PC-9 (cell line): ENCODE data around the gene ESR1. TPM values are rescaled to one million over a fixed set of nuclear protein-coding genes. Genes with fewer than 3 reads are reported as not detected.

Source experiments
- BruUV-seq: library from RNA; stranded (reverse); fragments of 400-500 nt; replicated peaks from 2 replicates; lab custom pipeline; 2021; lab: Mats Ljungman, UMichigan
- CTCF ChIA-PET: fragments of 300-600 bp; sonication (Branson Sonifier 250); formaldehyde crosslinking; loops from one replicate; lab custom pipeline; 2022; ENCODE audit warnings: antibody characterized with exemption; lab: Charles Lee
- POLR2A ChIA-PET: fragments of 300-600 bp; sonication (Branson Sonifier 250); formaldehyde crosslinking; loops from one replicate; lab custom pipeline; 2022; ENCODE audit warnings: antibody characterized with exemption; ENCODE audit not compliant: unreplicated experiment; lab: Charles Lee
- DNase-seq, 2 experiments: peaks; one replicate each; pipeline versions ENCODE4 v3.0.0 to v3.0.0-alpha.2; 2015 to 2022; ENCODE audit warnings: mixed read lengths in 1 of 2
- H2AFZ ChIP-seq: fragments of 200-600 bp; sonication (generic); 2 replicates; pipeline ENCODE4 v1.8.1; 2017; ENCODE audit warnings: antibody characterized with exemption
- H3F3A ChIP-seq: fragments of 200-600 bp; sonication (generic); 2 replicates; pipeline ENCODE4 v1.8.1; 2017; ENCODE audit warnings: antibody characterized with exemption, mild to moderate bottlenecking, low read depth; ENCODE audit not compliant: insufficient read depth
- H3K27ac ChIP-seq: fragments of 200-600 bp; sonication (generic); 2 replicates; pipeline ENCODE4 v1.6.1; 2016; ENCODE audit warnings: mixed run types
- H3K27me3 ChIP-seq: fragments of 200-600 bp; sonication (generic); 2 replicates; pipeline ENCODE4 v1.6.1; 2016; ENCODE audit warnings: low read depth, mixed run types; ENCODE audit not compliant: insufficient read depth
- H3K36me3 ChIP-seq: fragments of 200-600 bp; sonication (generic); 2 replicates; pipeline ENCODE4 v1.6.1; 2016; ENCODE audit warnings: low read depth, mixed run types
- H3K4me1 ChIP-seq: fragments of 200-600 bp; sonication (generic); replicated peaks from 2 replicates; pipeline ENCODE4 v1.6.1; 2016; ENCODE audit warnings: mixed run types; ENCODE audit not compliant: insufficient read depth
- H3K4me2 ChIP-seq: fragments of 200-600 bp; sonication (generic); 2 replicates; pipeline ENCODE4 v1.6.1; 2017; ENCODE audit warnings: mixed run types
- H3K4me3 ChIP-seq: fragments of 200-600 bp; sonication (generic); 2 replicates; pipeline ENCODE4 v1.6.1; 2016; ENCODE audit warnings: mixed run types
- H3K79me2 ChIP-seq: fragments of 200-600 bp; sonication (generic); 2 replicates; pipeline ENCODE4 v1.6.1; 2017; ENCODE audit warnings: low read depth, mixed run types
- H3K9me2 ChIP-seq: fragments of 200-600 bp; sonication (generic); 2 replicates; pipeline ENCODE4 v1.8.1; 2017; ENCODE audit warnings: mild to moderate bottlenecking; ENCODE audit not compliant: insufficient read depth
- H3K9me3 ChIP-seq: fragments of 200-600 bp; sonication (generic); 2 replicates; pipeline ENCODE4 v1.8.1; 2016; ENCODE audit warnings: low read depth; ENCODE audit not compliant: insufficient read depth
- H4K20me1 ChIP-seq: fragments of 200-600 bp; sonication (generic); 2 replicates; pipeline ENCODE4 v1.8.1; 2017; ENCODE audit not compliant: insufficient read depth
- EZH2 ChIP-seq: fragments of 200-600 bp; sonication (generic); IDR thresholded peaks from 2 replicates; pipeline ENCODE4 v1.8.0; 2017; ENCODE audit warnings: antibody characterized with exemption, low read depth
- intact Hi-C: fragments of 100-400 bp; cut with micrococcal nuclease; formaldehyde crosslinking; loops from one replicate; pipeline ENCODE4 v1.10.0; 2022; ENCODE audit not compliant: unreplicated experiment
- total RNA-seq: library from RNA; stranded (reverse); gene quantifications from 2 replicates; pipeline ENCODE4 v1.2.3, GENCODE V29; 2021
- TF ChIP-seq, protein P1 (sequence below): fragments of 200-600 bp; sonication (generic); conservative IDR thresholded peaks from 2 replicates; pipeline ENCODE4 v1.6.1; 2017; ENCODE audit warnings: mixed run types, antibody characterized with exemption, mild to moderate bottlenecking, moderate library complexity

Gene ESR1
- total RNA-seq, 1 experiment from 2014 or later, result 1.5 TPM

DNA sequence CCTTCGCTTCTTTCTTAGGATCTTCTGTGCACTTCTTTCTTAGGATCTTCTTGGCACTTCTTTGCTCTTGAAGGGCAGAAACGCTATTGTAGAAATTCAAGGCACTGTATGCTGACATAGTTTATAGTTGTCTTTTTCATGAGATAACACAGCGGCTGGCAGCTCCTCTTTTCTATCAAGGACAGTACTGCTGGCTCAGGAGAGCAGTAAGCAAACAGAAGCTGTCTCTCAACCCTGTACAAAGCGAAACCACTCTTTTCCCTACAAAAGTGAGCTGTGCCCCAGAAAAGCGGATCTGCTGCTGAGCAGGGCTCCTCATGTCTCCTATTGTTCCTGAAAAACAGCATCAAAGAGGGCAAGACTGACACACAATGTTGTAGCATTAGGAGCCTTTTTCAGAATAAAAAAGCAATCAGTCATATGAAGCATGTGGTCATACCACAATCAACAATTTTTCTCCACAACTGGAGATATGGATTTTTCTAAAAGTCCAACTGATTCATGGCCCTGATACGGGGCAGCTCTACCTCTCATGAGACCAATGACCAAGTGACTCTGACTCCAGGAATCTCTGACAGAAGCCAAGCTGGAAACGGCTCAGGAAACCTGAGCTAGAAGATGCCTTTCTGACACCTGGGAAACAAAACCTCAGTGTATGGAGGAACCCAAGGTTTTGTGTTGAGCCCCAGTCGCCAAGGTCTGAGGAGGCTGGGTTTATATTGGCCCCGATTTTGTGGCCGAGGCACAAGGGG lies 255.9 kb downstream of the ESR1 start:
- no peaks in the 10 kb centered on the region for H3K27me3 ChIP-seq
- no peaks in the 10 kb centered on the region for H3K79me2 ChIP-seq
- no TSS peak for BruUV-seq
- no peak overlapping the region for H3K4me2 ChIP-seq
- H3K36me3 ChIP-seq, result no peaks in the 10 kb centered on the region
- no peaks in the 10 kb centered on the region for H3F3A ChIP-seq
- no peaks in the 10 kb centered on the region for H3K9me2 ChIP-seq
- no peaks in the 10 kb centered on the region for H4K20me1 ChIP-seq
- H3K27ac ChIP-seq, result no peak overlapping the region
- no peaks in the 10 kb centered on the region for H3K9me3 ChIP-seq
- H3K4me3 ChIP-seq, result no peak overlapping the region
- no peaks in the 10 kb centered on the region for H3K4me1 ChIP-seq
- ChIA-PET POLR2A (no interaction called here), CTCF (no interaction called here)
- no peak overlapping the region for H2AFZ ChIP-seq
- TF ChIP-seq, protein P1, sequence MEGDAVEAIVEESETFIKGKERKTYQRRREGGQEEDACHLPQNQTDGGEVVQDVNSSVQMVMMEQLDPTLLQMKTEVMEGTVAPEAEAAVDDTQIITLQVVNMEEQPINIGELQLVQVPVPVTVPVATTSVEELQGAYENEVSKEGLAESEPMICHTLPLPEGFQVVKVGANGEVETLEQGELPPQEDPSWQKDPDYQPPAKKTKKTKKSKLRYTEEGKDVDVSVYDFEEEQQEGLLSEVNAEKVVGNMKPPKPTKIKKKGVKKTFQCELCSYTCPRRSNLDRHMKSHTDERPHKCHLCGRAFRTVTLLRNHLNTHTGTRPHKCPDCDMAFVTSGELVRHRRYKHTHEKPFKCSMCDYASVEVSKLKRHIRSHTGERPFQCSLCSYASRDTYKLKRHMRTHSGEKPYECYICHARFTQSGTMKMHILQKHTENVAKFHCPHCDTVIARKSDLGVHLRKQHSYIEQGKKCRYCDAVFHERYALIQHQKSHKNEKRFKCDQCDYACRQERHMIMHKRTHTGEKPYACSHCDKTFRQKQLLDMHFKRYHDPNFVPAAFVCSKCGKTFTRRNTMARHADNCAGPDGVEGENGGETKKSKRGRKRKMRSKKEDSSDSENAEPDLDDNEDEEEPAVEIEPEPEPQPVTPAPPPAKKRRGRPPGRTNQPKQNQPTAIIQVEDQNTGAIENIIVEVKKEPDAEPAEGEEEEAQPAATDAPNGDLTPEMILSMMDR, result no peak
- no peak for TF ChIP-seq EZH2
- no peak for DNase-seq
- intact Hi-C loops, result no loop called here

DNA sequence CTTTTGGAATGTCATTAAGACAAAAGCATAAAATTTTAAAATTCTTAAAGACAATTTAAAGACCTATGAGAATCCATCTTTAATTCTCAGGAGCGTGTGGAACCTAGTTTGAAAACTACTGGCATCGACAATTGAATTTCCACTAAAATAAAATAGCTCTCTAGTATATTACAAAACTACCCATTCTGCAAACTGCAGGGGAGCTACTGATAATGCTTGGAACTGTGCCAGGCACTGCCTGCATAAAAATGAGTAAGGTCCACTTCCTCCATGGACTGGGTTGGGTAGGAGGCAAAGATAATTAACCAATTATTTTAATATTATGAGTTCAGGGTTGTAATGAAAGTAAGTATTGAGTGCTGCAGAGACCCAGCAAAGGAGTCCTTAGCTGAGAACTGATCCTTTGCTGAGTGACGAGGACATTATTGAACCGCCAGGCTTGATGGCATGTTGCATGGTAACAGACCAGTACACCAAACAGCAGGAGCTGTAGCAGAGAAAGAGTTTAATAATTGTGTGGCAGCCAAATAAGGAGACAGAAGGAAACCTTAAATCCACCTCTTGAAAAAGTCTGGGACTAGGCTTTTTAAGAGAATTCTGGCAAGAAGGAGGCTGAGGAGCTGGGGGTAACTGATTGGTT lies 261.3 kb downstream of the ESR1 start:
- H3K4me2 ChIP-seq, result no peak overlapping the region
- TF ChIP-seq, protein P1, result no peak
- TF ChIP-seq EZH2, result no peak
- ChIA-PET POLR2A (no interaction called here), CTCF (interaction anchor here (0.6 kb wide), 2 partner anchors 49 to 1053 kb away, joined by 3 to 7 read pairs; no protein-coding TSS in a partner anchor)
- H3K27me3 ChIP-seq, result no peaks in the 10 kb centered on the region
- H3K4me1 ChIP-seq, result no peaks in the 10 kb centered on the region
- H3K79me2 ChIP-seq, result no peaks in the 10 kb centered on the region
- no peaks in the 10 kb centered on the region for H3K9me3 ChIP-seq
- H3K4me3 ChIP-seq, result no peak overlapping the region
- no peak overlapping the region for H3K27ac ChIP-seq
- intact Hi-C loops, result no loop called here
- no TSS peak for BruUV-seq
- H3K36me3 ChIP-seq, result no peaks in the 10 kb centered on the region
- no peaks in the 10 kb centered on the region for H3K9me2 ChIP-seq
- no peak overlapping the region for H2AFZ ChIP-seq
- no peak for DNase-seq
- no peaks in the 10 kb centered on the region for H3F3A ChIP-seq
- H4K20me1 ChIP-seq, result no peaks in the 10 kb centered on the region

DNA sequence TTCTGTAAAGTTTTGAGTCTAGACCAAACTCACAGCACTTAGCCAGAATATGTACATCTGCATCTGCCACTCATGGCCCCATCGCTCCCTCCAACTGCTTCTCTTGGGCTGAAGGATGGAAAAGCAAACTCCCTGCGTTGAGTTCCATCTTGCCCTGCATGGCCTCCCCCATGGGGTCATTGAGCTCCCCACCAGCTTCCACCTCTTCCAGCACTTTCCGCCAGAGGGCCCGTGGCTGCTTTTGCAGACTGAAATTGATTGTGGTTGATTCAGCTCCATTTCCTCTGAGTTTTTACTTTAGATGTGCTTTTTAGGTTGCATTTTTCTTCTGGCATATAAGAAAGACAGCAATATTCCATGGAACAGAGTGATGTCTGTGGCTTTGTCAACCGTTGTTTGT lies 263.1 kb downstream of the ESR1 start:
- H4K20me1 ChIP-seq, result no peaks in the 10 kb centered on the region
- no peak for TF ChIP-seq EZH2
- TF ChIP-seq, protein P1, result no peak
- no peaks in the 10 kb centered on the region for H3K36me3 ChIP-seq
- H3K4me2 ChIP-seq, result no peak overlapping the region
- ChIA-PET POLR2A (no interaction called here), CTCF (no interaction called here)
- intact Hi-C loops, result no loop called here
- H3K4me1 ChIP-seq, result no peaks in the 10 kb centered on the region
- DNase-seq, result no peak
- H3F3A ChIP-seq, result no peaks in the 10 kb centered on the region
- no peaks in the 10 kb centered on the region for H3K79me2 ChIP-seq
- BruUV-seq, result no TSS peak
- peaks cover 3% of the 10 kb centered on the region; the same call in 1 of the 2 replicates for H3K9me3 ChIP-seq
- H2AFZ ChIP-seq, result no peak overlapping the region
- H3K4me3 ChIP-seq, result no peak overlapping the region
- no peaks in the 10 kb centered on the region for H3K9me2 ChIP-seq
- no peaks in the 10 kb centered on the region for H3K27me3 ChIP-seq
- no peak overlapping the region for H3K27ac ChIP-seq
